SK-N-SH (cell line): ENCODE results near the gene PIGP. TPM values are rescaled to one million over a fixed set of nuclear protein-coding genes. Genes with fewer than 3 reads are reported as not detected.

Source experiments
- CTCF ChIA-PET: fragments of 300-600, 350-600 bp; formaldehyde crosslinking; extraction: SDS; loops from one replicate; lab custom pipeline; 2021; lab: Yijun Ruan, JAX
- POLR2A ChIA-PET: fragments of 350-600 bp; sonication (Branson Sonifier 250); formaldehyde crosslinking; extraction: SDS; loops from one replicate; lab custom pipeline; 2020; ENCODE audit warnings: antibody characterized with exemption, inconsistent platforms; lab: Yijun Ruan, JAX
- DNase-seq: peaks from one replicate; pipeline ENCODE4 v3.0.0; 2012
- H2AFZ ChIP-seq: fragments of 200-600 bp; sonication (generic); 2 replicates; pipeline ENCODE4 v1.8.1; 2016; ENCODE audit warnings: antibody characterized with exemption, mild to moderate bottlenecking, low read depth
- H3F3A ChIP-seq: fragments of 200-600 bp; sonication (generic); replicated peaks from 2 replicates; pipeline ENCODE3; 2016; ENCODE audit warnings: antibody characterized with exemption, mild to moderate bottlenecking; ENCODE audit not compliant: insufficient read depth
- H3K27ac ChIP-seq, 2 experiments: fragments of 200-500 bp in 1 of 2; fragments of 200-600 bp in 1 of 2; sonication (Bioruptor generic) in 1 of 2; sonication (generic), shearing (Covaris generic) in 1 of 2; 2 replicates each; pipeline versions ENCODE4 v1.5.1 to v1.6.1; 2014 to 2016; ENCODE audit warnings: low read depth in 2 of 2, inconsistent platforms in 1 of 2, low read length in 1 of 2, mild to moderate bottlenecking in 1 of 2, mixed read lengths in 1 of 2
- H3K27me3 ChIP-seq: fragments of 200-600 bp; sonication (generic), shearing (Covaris generic); 2 replicates; pipeline ENCODE4 v1.6.1; 2016; ENCODE audit warnings: mixed run types; ENCODE audit not compliant: insufficient read depth
- H3K36me3 ChIP-seq, 2 experiments: fragments of 200-500 bp in 1 of 2; fragments of 200-600 bp in 1 of 2; sonication (Bioruptor generic) in 1 of 2; sonication (generic) in 1 of 2; replicated peaks in 1 of 2; 2 replicates each; pipeline versions ENCODE3 to v1.5.1; 2014 to 2016; ENCODE audit warnings: low read length in 1 of 2, mild to moderate bottlenecking in 1 of 2; ENCODE audit not compliant: insufficient read depth in 2 of 2, control insufficient read depth in 1 of 2
- H3K4me1 ChIP-seq, 2 experiments: fragments of 200-500 bp in 1 of 2; fragments of 200-600 bp in 1 of 2; sonication (Bioruptor generic) in 1 of 2; sonication (generic), shearing (Covaris generic) in 1 of 2; 2 replicates each; pipeline versions ENCODE4 v1.5.1 to v1.6.1; 2014 to 2016; ENCODE audit warnings: low read depth in 1 of 2, low read length in 1 of 2, mixed run types in 1 of 2; ENCODE audit not compliant: insufficient read depth in 2 of 2, control insufficient read depth in 1 of 2
- H3K4me2 ChIP-seq: fragments of 200-600 bp; sonication (generic), shearing (Covaris generic); 2 replicates; pipeline ENCODE4 v1.6.1; 2017; ENCODE audit warnings: mixed run types
- H3K4me3 ChIP-seq, 2 experiments: fragments of 200-500 bp in 1 of 2; fragments of 200-600 bp in 1 of 2; sonication (Bioruptor generic) in 1 of 2; sonication (generic), shearing (Covaris generic) in 1 of 2; 2 replicates each; pipeline versions ENCODE4 v1.5.1 to v1.8.1; 2014 to 2016; ENCODE audit warnings: low read depth in 2 of 2, inconsistent platforms in 1 of 2, low read length in 1 of 2, mild to moderate bottlenecking in 1 of 2, mixed read lengths in 1 of 2, moderate library complexity in 1 of 2
- H3K79me2 ChIP-seq: fragments of 200-600 bp; sonication (generic); 2 replicates; pipeline ENCODE4 v1.8.1; 2017; ENCODE audit warnings: mild to moderate bottlenecking; ENCODE audit not compliant: insufficient read depth
- H3K9ac ChIP-seq: fragments of 200-600 bp; sonication (generic); 2 replicates; pipeline ENCODE4 v1.6.1; 2017; ENCODE audit warnings: mixed run types
- H3K9me2 ChIP-seq: fragments of 200-600 bp; sonication (generic); 2 replicates; pipeline ENCODE4 v1.6.1; 2017; ENCODE audit warnings: mixed run types
- H3K9me3 ChIP-seq: fragments of 200-600 bp; sonication (generic); 2 replicates; pipeline ENCODE4 v1.6.1; 2017; ENCODE audit warnings: mixed run types, mild to moderate bottlenecking, moderate library complexity
- H4K20me1 ChIP-seq: fragments of 200-600 bp; sonication (generic); 2 replicates; pipeline ENCODE4 v1.6.1; 2017; ENCODE audit warnings: mild to moderate bottlenecking, mixed run types; ENCODE audit not compliant: insufficient read depth
- CHD2 ChIP-seq: fragments of 150-350 bp; IDR thresholded peaks from 2 replicates; pipeline ENCODE4 v1.6.1; 2018; ENCODE audit warnings: low read length; ENCODE audit not compliant: partially characterized antibody
- CTCF ChIP-seq: fragments of 200-600 bp; sonication (generic); IDR thresholded peaks from 2 replicates; pipeline ENCODE4 v1.6.1; 2017; ENCODE audit warnings: antibody characterized with exemption, mild to moderate bottlenecking, moderate library complexity
- ELF1 ChIP-seq: IDR thresholded peaks from 2 replicates; pipeline ENCODE4 v1.4.0; 2012
- EP300 ChIP-seq, 2 experiments: IDR thresholded peaks; 2 replicates each; pipeline versions ENCODE4 v1.4.0 to v1.6.1; 2012; ENCODE audit warnings: borderline replicate concordance in 1 of 2, low read depth in 1 of 2, low read length in 1 of 2
- EZH2phosphoT487 ChIP-seq: fragments of 200-600 bp; sonication (generic); IDR thresholded peaks from 2 replicates; pipeline ENCODE4 v1.6.1; 2017; ENCODE audit warnings: low read depth, mixed run types, mild to moderate bottlenecking, antibody characterized with exemption, moderate library complexity, borderline replicate concordance
- FOSL2 ChIP-seq: IDR thresholded peaks from 2 replicates; pipeline ENCODE4 v1.4.0; 2012; ENCODE audit warnings: low read depth, mild to moderate bottlenecking, moderate library complexity, borderline replicate concordance
- IRF3 ChIP-seq: fragments of 150-350 bp; IDR thresholded peaks from 2 replicates; pipeline ENCODE4 v1.6.1; 2016; ENCODE audit warnings: mild to moderate bottlenecking, low read depth, low read length
- MEF2A ChIP-seq: IDR thresholded peaks from 2 replicates; pipeline ENCODE4 v1.4.0; 2012; ENCODE audit warnings: low read depth, borderline replicate concordance
- POLR2AphosphoS5 ChIP-seq: IDR thresholded peaks from 2 replicates; pipeline ENCODE4 v1.6.1; 2012; ENCODE audit warnings: low read depth, low read length
- RAD21 ChIP-seq: IDR thresholded peaks from 2 replicates; pipeline ENCODE4 v1.6.1; 2012; ENCODE audit warnings: mild to moderate bottlenecking, low read length
- SMC3 ChIP-seq: IDR thresholded peaks from 2 replicates; pipeline ENCODE4 v1.6.1; 2012; ENCODE audit warnings: low read depth, low read length, improper control_type of control experiment
- TCF12 ChIP-seq: IDR thresholded peaks from 2 replicates; pipeline ENCODE4 v1.4.0; 2012
- TEAD4 ChIP-seq: IDR thresholded peaks from 2 replicates; pipeline ENCODE4 v1.4.0; 2012; ENCODE audit warnings: mild to moderate bottlenecking, borderline replicate concordance; ENCODE audit not compliant: insufficient read depth
- YY1 ChIP-seq: IDR thresholded peaks from 2 replicates; pipeline ENCODE4 v1.4.0; 2012; ENCODE audit warnings: low read depth, mild to moderate bottlenecking
- WGBS: methylation state at CpG from one replicate; pipeline ENCODE4 v1.1.6; 2017; ENCODE audit warnings: low lambda C conversion rate; 5-methylcytosine and 5-hydroxymethylcytosine counted together
- polyA plus RNA-seq, 3 experiments: library from polyadenylated mRNA; depleted of rRNA; stranded (reverse); fragments of >200 nt; gene quantifications; 2 replicates each; pipeline ENCODE4 v1.2.3, GENCODE V29; 2012
- TF ChIP-seq, protein P1 (sequence below): IDR thresholded peaks from 2 replicates; pipeline ENCODE4; 2012

PIGP gene
- polyA plus RNA-seq, 1 of the 3 experiments (the other 2 are of a cell fraction), result 28.3 TPM

DNA sequence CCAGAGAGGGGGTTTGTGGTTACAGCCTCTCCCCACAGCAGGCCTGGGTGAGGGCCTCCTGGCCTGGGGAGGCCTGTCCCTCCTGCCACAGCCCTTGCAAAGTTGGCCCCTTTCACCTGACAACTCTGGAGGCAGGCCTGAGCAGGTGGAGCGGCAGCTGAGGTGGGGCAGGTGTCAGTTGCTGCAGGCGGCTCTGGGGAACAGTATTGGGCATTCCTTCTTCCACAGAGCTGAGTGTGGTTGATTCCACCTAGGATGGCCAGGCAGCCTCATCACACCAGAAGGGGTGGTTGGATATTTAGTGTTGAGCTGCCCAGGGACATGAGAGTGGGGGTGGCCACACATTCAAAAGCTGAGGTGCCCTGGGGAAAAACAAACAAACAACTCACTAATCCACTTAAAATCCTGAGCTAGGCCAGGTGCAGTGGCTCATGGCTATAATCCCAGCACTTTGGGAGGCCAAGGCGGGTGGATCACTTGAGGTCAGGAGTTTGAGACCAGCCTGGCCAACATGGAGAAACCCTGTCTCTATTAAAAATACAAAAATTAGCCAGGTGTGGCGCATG is 31.1 kb downstream of the PIGP start:
- CTCF ChIA-PET, result interaction anchor here (1.3 to 2.1 kb wide), 2 partner anchors 12 to 32 kb away, joined by 4 to 7 read pairs; no protein-coding TSS in a partner anchor
- H2AFZ ChIP-seq, result no peak overlapping the region
- no peaks in the 10 kb centered on the region for H4K20me1 ChIP-seq
- DNase-seq, result no peak
- H3K27me3 ChIP-seq, result no peaks in the 10 kb centered on the region
- no peaks in the 10 kb centered on the region; a peak in 1 of 4 replicates for H3K4me1 ChIP-seq
- TF ChIP-seq EZH2phosphoT487 (no peak), TCF12 (no peak), POLR2AphosphoS5 (no peak), IRF3 (no peak), EP300 (IDR thresholded peaks at IDR 0.05; ENCODE audit: borderline replicate concordance in 1 of 2, low read depth in 1 of 2, low read length in 1 of 2) (no peak), CTCF (no peak), ELF1 (no peak), SMC3 (no peak), MEF2A (no peak)
- H3K36me3 ChIP-seq, result no peaks in the 10 kb centered on the region
- no peaks in the 10 kb centered on the region for H3K9me2 ChIP-seq
- no peak overlapping the region for H3K4me2 ChIP-seq
- POLR2A ChIA-PET, result no interaction called here
- no peak overlapping the region for H3K9ac ChIP-seq
- no peaks in the 10 kb centered on the region for H3K9me3 ChIP-seq
- WGBS, result 86% methylated on average over 4 of the region's 4 CpGs
- no peaks in the 10 kb centered on the region for H3K79me2 ChIP-seq
- H3K4me3 ChIP-seq, result no peak overlapping the region
- no peaks in the 10 kb centered on the region for H3F3A ChIP-seq
- no peak overlapping the region for H3K27ac ChIP-seq

DNA sequence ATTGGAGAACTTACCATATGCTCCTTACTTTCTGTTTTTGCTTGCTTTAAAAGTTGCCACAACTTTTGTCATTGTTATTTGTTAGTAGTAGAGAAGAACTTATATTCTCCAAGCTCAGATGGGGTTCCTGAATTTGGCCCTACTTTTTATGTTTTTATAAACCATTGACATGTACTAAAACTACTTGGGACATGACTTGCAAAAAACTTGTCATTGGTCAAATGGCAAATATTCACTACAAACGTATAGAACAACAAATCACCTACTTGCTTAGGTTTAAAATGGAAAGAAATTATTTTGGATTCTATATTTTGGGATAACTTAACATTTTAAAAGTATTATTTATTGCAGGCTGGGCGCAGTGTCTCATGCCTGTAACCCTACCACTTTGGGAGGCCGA is 32.7 kb downstream of the PIGP start:
- no peak overlapping the region for H3K4me2 ChIP-seq
- H3K9me2 ChIP-seq, result no peaks in the 10 kb centered on the region
- no peak overlapping the region for H3K9ac ChIP-seq
- TF ChIP-seq TCF12 (no peak), FOSL2 (no peak), YY1 (no peak), IRF3 (no peak), RAD21 (no peak), CTCF (no peak), TEAD4 (no peak), CHD2 (no peak)
- TF ChIP-seq, protein P1, sequence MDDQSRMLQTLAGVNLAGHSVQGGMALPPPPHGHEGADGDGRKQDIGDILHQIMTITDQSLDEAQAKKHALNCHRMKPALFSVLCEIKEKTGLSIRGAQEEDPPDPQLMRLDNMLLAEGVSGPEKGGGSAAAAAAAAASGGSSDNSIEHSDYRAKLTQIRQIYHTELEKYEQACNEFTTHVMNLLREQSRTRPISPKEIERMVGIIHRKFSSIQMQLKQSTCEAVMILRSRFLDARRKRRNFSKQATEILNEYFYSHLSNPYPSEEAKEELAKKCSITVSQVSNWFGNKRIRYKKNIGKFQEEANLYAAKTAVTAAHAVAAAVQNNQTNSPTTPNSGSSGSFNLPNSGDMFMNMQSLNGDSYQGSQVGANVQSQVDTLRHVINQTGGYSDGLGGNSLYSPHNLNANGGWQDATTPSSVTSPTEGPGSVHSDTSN, result no peak
- H4K20me1 ChIP-seq, result no peaks in the 10 kb centered on the region
- ChIA-PET CTCF (interaction anchor here (1.5 to 2.1 kb wide), 2 partner anchors 30 to 63 kb away, joined by 6 to 7 read pairs; no protein-coding TSS in a partner anchor), POLR2A (no interaction called here)
- no peak overlapping the region for H3K27ac ChIP-seq
- H3K9me3 ChIP-seq, result no peaks in the 10 kb centered on the region
- no peak for DNase-seq
- H3K36me3 ChIP-seq, result no peaks in the 10 kb centered on the region
- H3K4me3 ChIP-seq, result no peak overlapping the region
- WGBS, result 81% methylated on average over 3 of the region's 3 CpGs
- H3K4me1 ChIP-seq, result no peaks in the 10 kb centered on the region; a peak in 1 of 4 replicates
- no peaks in the 10 kb centered on the region for H3F3A ChIP-seq
- H3K79me2 ChIP-seq, result no peaks in the 10 kb centered on the region
- H2AFZ ChIP-seq, result no peak overlapping the region
- no peaks in the 10 kb centered on the region for H3K27me3 ChIP-seq
